ENCODE data around the gene LBR. TPM values are rescaled to one million over a fixed set of nuclear protein-coding genes. Genes with fewer than 3 reads are reported as not detected.
A peak's percentile ranks its signal among the peaks of the same experiment; 100 is the strongest.

The LBR gene
- 81.0 TPM for total RNA-seq

DNA sequence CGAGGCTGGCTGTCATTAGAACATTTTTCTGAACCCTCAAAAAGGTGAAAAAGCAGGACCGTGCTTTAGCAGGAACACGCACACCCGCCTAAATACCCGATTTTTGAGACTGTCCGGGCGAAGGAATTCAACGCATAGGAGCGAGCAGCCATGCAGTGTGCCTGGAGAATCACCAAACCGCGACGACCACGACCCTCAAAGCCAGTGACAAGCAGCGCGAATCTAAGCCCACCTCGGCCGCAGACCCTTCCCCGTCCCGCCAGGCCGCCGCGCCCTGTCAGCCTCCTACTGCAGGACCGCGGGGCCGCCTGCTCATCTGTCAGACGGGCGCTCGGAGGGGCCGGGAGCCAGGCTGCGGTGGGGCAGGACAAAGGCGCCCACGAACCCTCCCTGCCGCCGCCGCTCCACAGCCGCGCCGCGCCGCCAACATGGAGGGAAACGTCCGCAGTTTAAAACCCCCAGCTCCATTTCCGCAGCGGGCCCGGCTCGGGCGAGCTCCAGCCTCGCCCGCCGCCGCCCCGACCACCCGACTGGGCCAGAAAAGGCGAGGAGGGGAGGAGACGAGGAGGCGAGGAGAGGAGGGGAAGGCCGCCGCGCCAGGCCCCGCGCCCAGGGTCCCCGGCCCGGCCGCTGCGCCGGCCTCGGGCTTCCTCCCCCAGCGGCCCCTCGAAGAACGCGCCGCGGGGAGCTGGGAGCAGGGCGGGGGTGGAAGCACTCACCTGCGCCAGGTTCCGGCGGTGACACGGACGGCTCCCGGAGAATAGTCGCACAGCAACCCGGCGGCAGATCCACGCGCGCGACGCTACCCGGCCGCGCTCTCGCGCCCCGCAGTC, at the start of gene LBR:
Gene LBR (minus strand): TSS at position 804 of the 833 bp plus-strand sequence. CDS start 3,963 bp downstream, outside the sequence.
- DNase-seq (ENCODE audit: low spot score): no peak

DNA sequence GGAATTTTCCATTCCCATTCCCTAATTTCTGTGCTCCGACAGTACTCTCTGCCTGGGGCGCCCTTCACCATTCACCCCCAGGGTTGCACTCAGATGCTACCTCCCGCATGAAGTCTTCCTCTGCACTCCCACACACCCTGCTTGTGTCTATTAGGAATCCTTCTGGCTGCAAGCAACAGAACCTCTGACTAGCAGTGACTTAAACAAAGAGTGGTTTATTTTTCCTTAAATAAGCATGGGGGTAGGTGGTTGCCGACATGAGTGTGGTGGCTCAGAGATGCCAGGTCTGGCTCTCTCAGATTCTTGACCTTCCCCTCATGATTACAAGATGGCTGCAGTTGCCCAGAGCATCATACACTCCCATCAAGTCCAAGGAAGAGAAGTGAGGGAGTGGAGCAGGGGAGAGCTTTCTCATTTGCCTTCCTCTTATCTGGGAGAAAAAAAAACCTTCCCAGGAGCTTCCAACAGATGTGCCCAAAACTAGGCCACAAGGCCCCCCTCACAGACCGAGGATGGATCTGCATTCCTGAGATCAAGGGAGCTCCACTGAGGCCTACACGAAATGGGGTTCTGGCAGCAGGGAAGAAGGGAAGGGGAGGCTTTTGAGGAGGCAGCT, 49.6 kb upstream of the LBR start:
- no peak for DNase-seq (ENCODE audit: low spot score)

DNA sequence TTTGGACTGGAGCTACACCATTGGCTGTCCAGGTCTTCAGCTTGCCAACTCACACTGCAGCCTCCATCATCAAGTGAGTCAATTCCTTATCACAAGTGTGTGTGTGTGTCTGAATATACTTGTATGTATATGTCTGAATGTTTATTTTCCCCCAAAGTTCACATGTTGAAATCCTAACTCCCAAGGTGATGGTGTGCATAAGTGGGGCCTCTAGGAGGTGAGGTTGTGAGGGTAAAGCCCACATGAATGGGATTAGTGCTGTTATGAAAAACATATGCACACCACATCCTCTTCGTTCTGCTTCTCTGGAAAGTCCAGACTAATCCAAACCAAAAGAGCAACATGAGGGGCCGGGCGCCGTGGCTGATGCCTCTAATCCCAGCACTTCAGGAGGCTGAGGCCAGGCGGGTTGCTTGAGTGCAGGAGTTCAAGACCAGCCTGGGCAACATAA, 48.7 kb upstream of the LBR start:
- DNase-seq (ENCODE audit: low spot score): no peak

GRCh38 chr1:225476100-225476511, 48.3 kb upstream of the LBR start:
- no peak for DNase-seq (ENCODE audit: low spot score)

- no peak for DNase-seq (ENCODE audit: low spot score)
Observed at GRCh38 chr1:225474986-225475820, 47.4 kb upstream of the LBR start.

DNA sequence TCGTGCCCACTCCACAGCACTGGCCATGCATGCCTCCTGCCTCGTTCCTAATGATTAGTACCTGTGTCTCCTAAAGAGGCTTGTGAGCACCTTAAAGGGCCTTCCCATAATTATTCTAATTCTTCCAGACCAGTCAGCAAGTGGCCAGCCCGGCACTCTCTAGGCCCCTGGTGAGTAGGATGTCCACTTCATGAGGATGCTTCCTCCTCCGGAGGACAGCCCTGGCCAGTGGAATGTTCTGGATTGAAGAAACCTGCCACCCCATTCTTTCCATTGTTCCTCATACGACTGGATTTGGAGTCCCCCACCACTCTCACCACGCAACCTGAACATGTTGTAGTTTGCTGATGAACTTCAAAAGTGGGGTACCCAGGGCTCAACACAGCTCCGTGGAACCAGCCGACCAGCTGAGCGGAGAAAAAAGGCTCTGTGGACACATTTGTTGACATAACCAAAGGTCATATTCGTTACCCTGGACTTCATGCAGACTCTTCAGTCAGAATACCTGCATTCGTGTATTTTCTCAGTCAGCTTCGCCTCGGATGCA, 46.7 kb upstream of the LBR start:
- DNase-seq (ENCODE audit: low spot score): peak; percentile 41

DNA sequence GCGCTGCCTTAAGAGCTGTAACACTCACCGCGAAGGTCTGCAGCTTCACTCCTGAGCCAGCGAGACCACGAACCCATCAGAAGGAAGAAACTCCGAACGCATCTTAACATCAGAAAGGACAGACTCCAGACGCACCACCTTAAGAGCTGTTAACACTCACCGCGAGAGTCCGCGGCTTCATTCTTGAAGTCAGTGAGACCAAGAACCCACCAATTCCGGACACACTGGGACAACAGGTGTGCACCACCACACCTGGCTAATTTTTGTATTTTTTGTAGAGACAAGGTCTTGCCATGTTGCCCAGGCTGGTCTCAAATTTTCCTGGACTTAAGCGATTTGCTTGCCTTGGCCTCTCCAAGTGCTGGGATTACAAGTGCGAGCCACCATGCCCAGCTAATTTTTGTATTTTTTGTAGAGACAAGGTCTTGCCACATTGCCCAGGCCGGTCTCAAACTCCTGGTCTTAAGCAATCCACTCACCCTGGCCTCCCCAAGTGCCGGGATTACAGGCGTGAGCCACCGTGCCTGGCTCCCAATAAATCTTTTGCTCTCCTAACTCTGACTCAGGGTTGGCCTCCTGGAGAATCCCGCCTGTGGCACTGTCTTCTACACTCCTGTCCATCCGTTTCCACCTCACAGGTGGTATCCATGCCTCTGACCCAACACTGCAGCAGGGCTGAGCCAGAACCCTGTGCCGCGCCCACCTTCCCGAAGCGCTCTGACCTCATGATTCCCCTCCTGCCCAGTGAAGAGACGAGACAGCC, 46.0 kb upstream of the LBR start:
- peak; percentile 7 for DNase-seq (ENCODE audit: low spot score)

DNA sequence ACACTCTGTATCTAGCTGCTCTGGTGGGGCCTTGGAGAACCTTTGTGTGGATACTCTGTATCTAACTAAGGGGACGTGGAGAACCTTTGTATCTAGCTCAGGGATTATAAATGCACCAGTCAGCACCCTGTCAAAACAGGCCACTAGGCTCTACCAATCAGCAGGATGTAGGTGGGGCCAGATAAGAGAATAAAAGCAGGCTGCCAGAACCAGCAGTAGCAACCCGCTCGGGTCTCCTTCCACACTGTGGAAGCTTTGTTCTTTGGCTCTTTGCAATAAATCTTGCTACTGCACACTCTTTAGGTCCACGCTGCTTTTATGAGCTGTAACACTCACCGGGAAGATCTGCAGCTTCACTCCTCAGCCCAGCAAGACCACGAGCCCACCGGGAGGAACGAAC, 45.4 kb upstream of the LBR start:
- DNase-seq (ENCODE audit: low spot score): peak; percentile 39

GRCh38 chr1:225471453-225472301, 43.8 kb upstream of the LBR start:
- DNase-seq (ENCODE audit: low spot score): peak; percentile 40

DNA sequence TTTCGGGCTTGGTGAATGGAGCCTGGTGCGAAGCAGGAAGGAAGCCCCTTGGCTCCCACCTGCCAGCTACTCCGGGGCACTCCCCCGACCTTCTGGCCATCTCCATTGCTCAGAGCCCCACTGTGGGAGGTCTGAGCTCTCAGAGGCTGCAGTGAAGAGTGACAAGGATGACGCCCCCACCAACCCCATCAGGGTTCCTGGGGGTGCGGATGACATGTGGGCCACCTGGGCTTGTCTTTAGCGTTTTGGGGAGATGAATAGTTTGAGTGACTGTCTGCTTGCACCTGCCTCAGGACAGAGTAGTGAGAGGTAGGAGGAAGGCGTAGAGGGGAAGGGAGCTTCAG, 43.2 kb upstream of the LBR start:
- peak; percentile 37 for DNase-seq (ENCODE audit: low spot score)

- DNase-seq (ENCODE audit: low spot score): peak; percentile 40
Observed at GRCh38 chr1:225470211-225471108, 42.6 kb upstream of the LBR start.

- DNase-seq (ENCODE audit: low spot score): no peak
Observed at GRCh38 chr1:225469051-225469450, 41.2 kb upstream of the LBR start.

DNA sequence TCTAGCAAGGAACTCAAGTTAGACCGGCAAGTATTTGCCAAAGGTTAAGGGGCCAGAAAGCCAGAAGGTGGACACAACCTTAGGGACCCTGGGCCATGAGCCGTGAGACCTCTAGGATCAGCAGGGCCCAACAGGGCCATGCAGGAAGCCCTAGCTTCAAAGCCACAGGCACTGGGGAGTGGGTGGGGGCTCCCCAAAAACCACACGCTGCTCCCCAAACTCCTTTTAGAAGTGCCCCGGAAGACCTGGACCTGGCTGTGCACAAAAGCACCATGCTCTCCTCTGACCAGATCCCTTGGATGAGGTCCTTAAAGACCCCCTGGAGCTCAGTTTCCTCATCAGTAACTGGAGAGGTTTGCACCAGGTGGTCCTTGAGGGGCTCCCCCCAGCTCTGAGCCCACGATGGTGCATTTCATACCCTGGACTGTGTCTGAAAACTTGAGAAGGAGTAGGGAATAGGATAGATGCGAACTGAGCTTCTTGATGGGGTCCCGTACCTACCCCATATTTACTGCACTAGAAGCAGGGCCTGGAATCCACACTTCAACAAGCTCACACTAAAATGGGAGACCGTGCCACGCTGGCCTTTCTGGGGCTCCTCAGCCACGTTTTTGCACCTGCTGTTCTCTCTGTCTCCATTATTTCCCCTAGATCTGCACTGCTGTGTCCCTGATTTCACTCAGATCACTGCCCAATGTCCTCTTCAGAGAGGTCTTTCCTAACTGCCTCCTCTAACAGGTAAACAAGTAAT, 40.6 kb upstream of the LBR start:
- DNase-seq (ENCODE audit: low spot score): no peak

DNA sequence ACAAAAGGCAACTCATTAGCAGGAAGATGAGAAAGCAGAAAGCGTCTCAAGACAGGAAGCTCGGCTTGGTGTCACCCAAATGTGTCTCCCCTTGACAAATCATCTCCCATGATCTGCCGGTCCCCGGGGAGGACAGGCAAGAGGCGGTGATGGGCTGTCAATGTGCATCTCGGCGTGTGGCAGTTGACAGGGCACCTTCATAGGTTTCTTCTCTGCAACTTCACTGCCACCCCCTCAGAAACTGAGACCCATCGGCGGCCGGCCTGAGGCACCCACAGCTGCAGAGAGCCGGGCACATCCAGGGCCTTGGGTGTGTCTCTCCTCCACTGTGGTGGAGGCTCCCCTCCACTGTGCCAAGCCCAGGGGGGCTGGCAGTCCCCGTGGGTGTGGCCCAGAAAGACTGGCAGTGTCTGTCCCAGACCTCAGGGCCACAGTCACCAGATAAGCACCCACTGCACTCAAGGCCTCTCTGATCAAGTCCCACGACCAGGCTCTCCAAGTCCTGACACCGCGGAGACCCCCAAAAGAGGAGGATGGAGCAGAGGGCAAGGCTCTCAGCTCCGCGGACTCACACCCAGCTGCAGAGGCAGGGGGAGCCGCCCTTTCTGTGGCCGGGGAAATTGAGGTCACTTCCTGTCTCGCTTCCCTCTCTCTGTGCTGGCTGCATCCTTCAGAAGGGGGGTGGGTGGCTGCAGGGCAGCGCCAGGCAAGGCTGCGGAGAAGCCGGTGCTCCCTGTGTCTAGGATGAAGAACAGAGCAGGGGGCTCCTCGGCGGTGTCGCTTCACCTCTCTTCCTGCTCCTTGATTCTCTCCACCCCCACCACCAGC, 39.6 kb upstream of the LBR start:
- DNase-seq (ENCODE audit: low spot score): peak; percentile 82

DNA sequence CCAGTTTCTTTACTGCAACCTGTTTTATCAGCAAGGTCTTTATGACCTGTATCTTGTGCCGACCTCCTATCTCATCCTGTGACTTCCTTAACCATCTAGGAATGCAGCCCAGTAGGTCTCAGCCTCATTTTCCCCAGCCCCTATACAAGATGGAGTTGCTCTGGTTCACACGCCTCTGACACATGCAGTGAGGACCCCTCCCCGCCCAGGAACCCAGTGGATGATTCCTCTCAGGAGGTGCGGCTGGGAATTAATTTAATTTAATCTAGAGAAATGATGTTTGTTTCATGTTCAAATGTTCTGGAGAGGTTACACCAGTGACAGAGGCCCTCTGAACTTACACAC, 39.0 kb upstream of the LBR start:
- no peak for DNase-seq (ENCODE audit: low spot score)

DNA sequence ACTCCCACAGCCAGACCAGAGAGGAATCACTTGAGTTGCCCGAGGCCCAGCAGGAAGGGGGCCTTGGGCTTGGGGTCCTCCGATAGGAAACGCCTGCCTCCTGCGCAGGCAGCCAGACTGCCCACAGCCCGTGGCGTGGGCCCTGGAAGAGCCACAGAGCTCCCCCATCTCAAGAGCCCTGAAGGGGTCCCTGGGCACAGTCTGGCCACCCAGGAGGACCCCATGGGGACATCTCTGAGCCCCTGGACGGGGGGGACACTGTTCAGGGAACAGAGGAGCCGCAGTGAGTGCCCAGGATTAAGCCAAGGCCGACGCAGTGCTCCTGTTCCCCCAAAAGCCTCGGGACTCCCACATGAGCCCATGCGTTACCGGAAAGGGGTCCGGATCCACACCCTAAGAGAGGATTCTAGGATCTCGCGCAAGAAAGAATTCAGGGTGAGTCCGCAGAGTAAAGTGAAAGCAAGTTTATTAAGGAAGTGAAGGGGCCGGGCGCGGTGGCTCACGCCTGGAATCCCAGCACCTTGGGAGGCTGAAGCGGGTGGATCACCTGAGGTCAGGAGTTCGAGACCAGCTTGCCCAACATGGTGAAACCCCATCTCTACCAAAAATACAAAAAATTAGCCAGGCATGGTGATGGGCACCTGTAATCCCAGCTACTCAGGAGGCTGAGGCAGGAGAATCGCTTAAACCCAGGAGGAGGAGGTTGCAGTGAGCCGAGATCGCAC, 38.1 kb upstream of the LBR start:
- no peak for DNase-seq (ENCODE audit: low spot score)

Measured in ureter (tissue), 1 donor.